RPMI8226 (cell line): ENCODE data around the gene DGKE.
A peak's percentile ranks its signal among the peaks of the same experiment; 100 is the strongest.

Source experiments
- DNase-seq: peaks from one replicate; pipeline ENCODE4 v3.0.0-alpha.2; 2015

The DGKE gene

GRCh38 chr17:56817066-56817465 lies 16.9 kb upstream of the DGKE start:
- DNase-seq = no peak

GRCh38 chr17:56819030-56819429 lies 14.9 kb upstream of the DGKE start:
- no peak for DNase-seq

DNA sequence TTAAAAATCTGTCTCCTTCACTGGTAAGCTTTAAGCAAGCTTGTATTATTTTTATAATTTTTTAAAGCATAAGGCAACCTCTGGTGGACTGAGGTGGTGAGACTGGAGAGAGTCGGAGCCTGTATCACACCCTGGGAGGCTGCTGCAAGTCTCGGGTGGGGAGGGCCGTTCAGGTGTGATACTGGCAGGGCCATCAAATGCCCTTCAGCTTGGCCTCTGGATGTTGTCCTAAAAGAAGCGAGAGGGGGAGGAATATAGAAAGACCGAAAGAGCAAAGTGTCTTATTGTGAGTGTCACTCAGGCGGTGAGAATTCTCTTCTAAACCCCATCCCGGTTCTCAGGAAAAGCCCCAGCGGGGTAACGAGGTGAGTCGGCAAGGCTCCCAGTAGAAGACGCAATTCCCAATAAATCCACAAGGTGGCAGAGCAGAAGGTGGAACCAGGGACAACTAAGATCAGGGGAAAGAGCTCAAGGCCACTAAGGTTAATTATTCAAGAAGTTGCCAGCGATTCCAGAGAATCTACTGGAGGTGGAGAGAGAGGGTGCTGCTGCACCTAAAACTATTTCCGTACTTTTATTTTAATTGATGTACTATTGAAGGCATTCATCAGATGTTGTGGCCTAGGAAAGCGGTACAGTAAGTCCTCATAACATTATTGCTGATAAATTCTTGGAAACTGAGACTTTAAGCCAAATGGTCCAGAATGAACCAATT lies 14.4 kb upstream of the DGKE start:
- DNase-seq = peak; percentile 75

GRCh38 chr17:56820207-56820606 lies 13.7 kb upstream of the DGKE start:
- no peak for DNase-seq

GRCh38 chr17:56821847-56822534 lies 12.0 kb upstream of the DGKE start:
- DNase-seq = no peak

DNA sequence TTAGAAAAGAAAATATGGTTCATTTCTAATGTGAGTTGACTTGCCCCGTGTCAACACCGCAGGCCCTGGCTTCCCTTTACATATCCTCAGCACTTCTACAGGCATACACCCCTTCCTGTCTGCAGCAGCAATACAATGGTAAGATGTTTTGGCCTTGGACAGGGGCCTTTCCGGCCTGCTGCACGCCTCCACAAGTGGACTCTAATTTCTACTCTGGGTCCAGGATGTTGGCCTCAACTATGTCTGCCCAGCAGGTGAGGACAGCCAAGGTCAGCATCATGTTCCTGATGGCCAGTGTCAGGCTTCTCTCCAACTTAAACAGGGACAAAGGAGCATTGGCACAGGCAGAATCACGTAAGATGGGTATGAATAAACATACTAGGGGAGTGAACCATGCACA lies 11.2 kb upstream of the DGKE start:
- no peak for DNase-seq

- DNase-seq = no peak
Measured at GRCh38 chr17:56823848-56824247, 10.1 kb upstream of the DGKE start.

- no peak for DNase-seq
Measured at GRCh38 chr17:56824503-56824902, 9.4 kb upstream of the DGKE start.

DNA sequence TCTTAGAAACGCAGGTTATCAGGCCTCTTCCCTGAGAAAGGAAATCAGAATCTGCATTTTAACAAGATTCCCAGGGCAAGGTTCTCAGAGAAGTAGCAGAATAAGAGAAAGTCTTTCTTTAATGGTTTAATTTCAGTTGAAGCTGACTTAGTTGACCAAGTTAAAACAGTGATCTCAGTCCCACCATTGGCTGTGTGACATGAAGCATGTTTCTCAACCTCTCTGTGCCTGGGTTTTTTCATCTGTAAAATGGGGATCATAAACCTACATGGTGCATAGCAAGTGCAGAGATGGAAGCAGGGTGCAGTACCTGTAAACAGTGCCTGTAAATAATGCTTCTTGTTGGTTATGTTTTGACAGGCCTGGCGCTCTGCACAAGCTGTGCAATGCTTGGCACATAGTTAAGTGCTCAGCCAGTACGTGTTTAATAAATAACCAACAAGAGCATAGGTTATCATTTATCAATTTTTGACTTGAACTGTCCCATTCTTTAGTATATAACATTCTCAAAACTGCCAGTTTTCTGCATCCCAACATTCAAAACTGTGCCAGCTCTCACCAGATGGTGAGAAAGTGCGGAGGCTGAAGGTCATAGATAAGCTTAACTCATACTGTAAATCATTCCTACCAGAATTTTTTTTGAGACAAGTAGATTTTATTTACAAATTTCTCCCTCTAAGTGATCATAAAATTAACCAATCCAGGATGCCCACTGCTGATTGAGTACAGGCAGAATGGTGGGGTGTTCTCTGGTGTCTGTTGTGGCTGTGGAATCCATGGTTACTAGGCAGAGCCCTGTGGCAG lies 7.1 kb upstream of the DGKE start:
- no peak for DNase-seq

- no peak for DNase-seq
Measured at GRCh38 chr17:56830726-56831368, 3.1 kb upstream of the DGKE start.

GRCh38 chr17:56831369-56832095 lies 2.4 kb upstream of the DGKE start:
- DNase-seq = no peak

- DNase-seq = no peak
Measured at GRCh38 chr17:56832446-56832845, 1.5 kb upstream of the DGKE start.

- DNase-seq = peak; percentile 70
Measured at GRCh38 chr17:56833057-56833808, 718 bp upstream of the DGKE start.

DNA sequence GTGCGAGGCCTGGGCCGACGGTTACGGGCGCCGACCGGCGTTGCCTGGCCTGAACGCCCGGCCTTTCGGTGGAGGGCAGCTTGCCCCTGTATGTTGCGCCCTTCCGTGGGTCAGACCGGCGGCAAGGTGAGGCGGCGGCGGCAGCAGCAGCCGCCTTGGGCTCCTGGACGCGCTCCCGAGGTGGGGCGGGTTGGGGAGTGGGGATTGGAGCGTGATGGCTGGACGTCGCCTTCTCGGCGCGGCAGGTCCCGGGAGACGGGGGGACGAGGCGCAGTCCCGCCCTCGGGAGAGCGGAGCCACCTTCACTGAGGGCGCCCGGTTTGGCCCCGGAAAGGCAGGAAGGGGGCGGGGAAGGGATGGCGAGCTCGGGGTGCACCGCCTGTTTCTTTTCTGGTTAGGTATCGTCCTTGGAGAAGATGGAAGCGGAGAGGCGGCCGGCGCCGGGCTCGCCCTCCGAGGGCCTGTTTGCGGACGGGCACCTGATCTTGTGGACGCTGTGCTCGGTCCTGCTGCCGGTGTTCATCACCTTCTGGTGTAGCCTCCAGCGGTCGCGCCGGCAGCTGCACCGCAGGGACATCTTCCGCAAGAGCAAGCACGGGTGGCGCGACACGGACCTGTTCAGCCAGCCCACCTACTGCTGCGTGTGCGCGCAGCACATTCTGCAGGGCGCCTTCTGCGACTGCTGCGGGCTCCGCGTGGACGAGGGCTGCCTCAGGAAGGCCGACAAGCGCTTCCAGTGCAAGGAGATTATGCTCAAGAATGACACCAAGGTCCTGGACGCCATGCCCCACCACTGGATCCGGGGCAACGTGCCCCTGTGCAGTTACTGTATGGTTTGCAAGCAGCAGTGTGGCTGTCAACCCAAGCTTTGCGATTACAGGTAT lies 671 bp downstream of the DGKE start:
- DNase-seq = peak; percentile 85

- peak; percentile 51 for DNase-seq
Measured at GRCh38 chr17:56835264-56835585, 1.3 kb downstream of the DGKE start.

- DNase-seq = no peak
Measured at GRCh38 chr17:56838687-56839086, 4.7 kb downstream of the DGKE start.

- no peak for DNase-seq
Measured at GRCh38 chr17:56842577-56842976, 8.6 kb downstream of the DGKE start.

DNA sequence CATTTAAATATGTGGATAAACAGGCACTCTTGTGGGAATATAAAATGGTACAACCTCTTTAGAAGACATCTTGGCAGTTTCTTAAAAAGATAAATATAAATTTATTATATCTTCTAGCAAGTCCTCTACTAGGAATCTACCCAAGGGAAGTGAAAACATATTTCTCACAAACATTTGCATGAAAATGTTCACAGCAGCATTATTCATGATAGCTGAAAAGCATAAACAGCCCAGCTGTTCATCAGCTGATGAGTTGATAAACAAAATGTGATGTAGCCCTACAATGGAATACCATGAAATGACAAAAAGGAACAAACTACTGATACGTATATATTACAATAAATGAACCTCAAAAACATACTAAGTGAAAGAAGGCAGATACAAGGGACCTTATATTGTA lies 12.0 kb downstream of the DGKE start:
- DNase-seq = no peak

DNA sequence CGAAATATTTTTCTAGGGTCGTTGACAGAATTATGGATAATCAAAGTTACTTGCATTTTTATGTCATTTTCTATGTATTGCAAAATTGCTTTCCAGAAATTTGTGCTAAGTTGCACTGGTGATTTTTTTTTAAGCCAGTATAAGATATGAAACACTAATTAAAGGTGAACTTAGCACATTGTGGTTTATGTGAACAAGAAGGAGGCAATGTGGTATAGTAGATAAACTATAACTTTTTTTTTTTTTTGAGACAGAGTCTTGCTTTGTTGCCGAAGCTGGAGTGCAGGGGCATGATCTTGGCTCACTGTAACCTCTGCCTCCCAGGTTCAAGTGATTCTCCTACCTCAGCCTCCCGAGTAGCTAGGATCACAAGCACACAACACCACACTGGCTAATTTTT lies 13.2 kb downstream of the DGKE start:
- no peak for DNase-seq

GRCh38 chr17:56849131-56849530 lies 15.2 kb downstream of the DGKE start:
- no peak for DNase-seq

DNA sequence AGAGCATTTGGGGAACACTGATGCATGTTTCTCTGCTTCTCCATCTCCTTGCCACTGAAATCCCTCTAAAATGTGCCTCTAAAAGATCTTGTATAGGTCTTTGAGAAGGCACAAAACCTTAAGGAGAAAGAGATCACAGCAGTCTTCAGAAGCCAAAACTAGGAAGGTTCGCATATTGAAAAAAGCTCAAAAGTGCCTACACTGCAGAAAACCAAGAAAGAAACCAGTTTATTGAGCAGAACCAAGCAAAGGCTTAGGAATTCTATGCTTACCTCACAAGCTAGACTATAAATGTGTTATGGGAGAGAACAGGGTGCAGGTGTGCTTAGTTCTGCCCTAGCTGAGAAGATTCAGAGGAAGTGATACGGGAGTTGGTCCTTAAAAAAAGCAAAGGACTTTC lies 16.6 kb downstream of the DGKE start:
- DNase-seq = no peak
